Stimulated activated CD4-positive, alpha-beta T cell treated with anti-CD3 and anti-CD28 coated beads, Interleukin-1b, Interleukin-23, amount 100 ng/mL, for 1 hour (primary cell): ENCODE measurements around the gene IFRD2.

ENCODE experiments used
- DNase-seq, 2 donors: peaks; one replicate each; pipeline ENCODE4 v3.0.0-alpha.2; 2020; ENCODE audit warnings: low read depth in 2 of 2

Gene IFRD2

DNA sequence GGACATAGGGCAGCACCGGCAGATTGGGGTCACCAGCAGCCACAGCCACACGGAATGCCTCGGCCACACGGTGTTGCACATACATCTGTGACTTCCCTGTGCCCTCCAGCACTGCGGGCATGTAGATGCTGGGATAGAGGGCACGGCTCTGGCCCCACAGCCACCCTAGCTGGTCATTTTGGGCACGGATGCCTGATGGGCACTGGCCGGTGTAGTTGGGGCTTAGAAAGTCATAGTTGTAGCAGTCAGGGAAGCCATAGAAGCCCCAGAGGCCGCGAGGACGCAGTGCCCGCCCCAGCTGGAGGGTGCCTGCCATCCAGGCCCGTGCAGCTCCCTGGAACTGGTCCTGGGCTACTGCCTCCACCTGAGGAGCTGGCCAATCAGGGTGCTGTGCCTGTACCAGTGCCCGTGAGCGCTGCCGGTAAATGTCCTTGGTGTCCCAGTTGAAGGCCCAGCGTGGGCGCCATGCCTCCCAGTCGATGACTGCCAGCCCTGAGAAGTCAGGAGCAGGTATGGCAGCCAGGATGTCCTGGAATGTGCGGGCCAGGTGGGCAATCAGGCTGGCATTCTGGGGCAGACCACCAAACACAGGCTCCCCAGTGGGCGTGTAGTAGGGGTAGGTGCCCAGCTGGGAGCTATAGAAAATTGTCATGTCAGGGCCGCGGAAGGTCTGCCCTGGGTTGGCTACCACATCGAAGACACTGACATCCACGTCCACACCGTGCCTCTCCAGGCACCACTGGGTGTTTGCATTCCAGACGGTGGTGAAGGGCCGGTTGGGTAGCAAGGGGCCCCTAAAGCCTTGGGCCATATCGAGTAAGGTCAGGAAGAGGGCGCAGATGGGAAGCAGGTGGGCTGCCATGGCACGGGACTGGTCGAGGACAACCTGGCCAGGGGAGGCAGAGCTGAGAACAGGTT is 10.1 kb upstream of the IFRD2 start:
- DNase-seq: no peak

DNA sequence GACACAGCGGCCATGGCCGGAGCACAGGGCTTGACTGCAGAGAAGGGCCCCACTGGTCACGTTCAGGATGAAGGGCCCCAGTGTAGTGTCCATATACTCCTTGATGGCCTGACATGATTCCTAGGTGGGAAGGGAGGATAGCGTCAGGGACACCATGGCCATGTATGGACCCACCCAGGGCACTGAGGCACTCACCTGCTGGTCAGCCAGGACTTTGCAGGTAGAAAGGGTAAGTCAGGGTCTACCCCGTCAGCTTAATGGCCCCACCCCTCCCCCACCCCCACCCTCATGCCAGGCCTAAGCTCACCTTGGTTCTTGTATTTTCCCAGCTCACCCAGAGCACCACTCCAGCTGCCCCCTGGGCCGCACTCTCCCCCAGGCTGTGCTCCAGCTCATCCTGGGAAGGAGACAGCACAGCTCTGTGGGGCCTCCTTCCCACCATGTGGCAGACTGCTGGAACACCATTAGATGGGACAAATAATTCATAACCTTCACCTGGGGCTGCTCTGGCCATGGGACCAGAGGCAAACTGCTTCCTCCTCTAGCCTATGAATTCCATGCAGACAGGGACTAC is 8.5 kb upstream of the IFRD2 start:
- no peak for DNase-seq

DNA sequence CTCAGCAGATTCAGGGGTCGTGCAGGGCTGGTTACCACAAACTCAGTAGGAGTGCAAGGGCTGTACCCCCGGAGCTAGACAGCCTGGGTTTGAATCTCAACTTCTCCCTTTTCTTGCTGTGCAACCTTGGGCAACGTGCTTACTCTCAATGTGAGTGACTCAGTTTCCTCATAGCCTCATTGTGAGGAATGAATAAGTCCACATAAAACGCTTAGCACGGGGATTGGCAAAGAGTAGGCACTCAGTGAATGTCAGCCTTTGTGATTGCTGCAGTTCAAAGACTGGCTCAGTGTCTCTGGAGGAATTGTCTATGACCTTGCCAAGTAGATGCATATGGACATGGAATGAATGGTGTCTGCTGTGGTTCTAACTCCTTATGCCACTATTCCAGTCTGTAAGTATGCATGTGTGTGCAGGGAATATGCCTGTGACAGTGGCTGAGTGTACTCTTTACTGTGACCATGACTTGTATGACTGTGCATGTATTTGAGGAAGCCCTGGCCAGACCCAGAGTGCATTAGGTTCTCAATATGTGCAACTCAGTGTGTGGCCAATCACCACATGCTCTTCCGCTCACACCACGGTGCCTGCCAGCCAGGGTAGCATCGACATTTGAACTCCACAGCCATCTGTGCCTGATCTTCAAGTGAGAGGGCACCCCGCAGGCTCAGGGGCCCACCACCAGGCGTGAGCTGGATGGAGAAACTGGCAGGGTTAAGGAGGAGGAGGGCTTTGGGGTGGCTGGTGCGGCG is 7.9 kb upstream of the IFRD2 start:
- DNase-seq: no peak

DNA sequence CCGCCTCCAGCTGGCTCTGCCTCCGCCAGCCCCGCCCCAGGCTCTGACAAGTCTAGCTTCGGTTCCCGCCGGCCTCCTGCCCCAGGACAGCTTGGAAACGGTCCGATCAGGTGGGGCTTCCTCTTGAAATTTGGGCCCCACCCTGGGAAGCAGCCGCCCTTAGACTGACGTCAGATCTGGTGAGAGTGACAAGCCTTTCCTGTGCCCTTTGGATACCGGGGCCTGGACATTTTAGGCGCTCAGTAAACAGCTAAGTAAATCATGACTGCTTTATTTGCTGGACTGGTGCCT is 7.4 kb upstream of the IFRD2 start:
- DNase-seq: no peak

DNA sequence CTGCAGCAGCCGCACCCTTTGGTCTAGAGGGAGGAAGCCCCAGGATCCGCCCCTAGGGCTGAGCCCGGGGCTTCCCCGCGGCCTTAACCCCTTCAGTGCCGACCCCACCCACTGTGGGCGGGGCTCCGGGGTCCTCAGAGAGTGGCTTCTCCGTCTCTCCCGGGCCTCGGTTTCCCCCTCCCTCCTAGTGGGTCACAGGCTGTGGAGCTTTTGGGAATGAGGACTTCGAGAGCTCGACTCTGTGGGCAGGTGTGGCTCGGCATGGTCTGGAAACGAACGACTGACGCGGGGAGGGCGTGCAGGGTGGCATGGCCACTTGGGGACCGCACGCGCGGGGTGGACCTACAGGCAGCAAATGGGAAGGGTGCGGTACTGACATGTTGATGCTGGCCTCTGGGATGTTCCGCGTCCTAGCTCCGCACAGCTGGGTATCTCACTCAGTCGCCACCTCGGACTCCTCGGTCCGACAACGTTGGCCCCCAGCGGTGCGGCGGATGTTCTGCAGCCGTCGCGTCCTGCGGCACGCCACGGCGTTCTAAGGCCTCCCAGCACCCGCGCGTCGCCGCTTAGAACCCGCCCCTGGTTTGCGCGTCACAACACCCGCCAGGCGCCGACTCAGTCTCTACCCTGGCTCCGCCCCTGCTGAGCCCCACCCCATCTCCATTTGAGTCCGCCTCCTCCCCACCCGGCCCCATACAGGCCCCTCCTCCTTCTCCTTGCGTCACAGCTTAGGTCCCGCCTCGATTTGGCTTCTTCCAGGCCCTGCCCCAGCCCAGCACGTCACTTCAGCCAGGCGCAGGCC is 6.8 kb upstream of the IFRD2 start, which contains the start of the genes HYAL3 and NAA80:
HYAL3 (minus strand) TSS at position 570 of the 802 bp plus-strand sequence. CDS start 3,803 bp downstream, outside the sequence.
NAA80 (minus strand) TSS at position 570 of the 802 bp plus-strand sequence. CDS start 1,942 bp downstream, outside the sequence.
- DNase-seq: peak; percentile 98

DNA sequence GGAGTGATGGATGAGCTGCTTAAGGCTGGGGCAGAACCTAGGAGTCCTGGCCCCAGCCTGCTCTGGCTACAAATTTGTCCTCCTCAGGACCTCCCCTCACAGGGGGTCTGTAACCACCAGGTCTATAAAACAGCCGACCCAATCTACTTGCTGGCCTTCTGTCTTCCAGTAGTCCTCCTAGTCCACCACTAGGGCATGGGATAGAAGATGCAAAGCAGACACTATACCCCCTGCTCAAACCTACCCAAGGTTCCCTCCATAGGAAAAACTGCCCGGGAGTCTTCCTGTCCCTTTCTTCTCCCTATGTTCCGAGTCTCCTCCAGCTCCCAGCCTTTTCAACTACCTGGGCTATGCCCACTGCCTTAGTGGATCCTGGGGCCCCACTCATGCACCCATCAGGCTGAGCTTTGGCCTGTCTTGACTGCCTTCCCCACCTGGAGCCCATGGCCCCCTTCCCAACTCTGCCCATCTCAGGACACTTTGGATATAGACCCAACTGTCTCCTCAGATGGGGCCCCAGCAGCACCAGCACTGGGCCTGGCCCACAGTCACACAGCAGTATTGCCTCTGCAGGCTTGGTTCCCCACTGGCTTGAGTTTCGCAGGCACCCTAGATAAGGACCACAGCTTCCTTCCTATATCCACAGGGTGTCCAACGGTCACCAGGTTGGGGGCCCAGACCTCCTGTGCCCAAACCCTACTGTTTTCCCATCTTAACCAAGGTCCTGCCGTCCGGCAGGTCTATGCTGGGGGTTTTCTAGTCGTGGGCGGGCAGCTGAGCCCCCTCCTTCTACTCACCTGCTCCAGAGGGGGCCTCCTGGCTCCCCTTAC is 5.9 kb upstream of the IFRD2 start:
- no peak for DNase-seq

DNA sequence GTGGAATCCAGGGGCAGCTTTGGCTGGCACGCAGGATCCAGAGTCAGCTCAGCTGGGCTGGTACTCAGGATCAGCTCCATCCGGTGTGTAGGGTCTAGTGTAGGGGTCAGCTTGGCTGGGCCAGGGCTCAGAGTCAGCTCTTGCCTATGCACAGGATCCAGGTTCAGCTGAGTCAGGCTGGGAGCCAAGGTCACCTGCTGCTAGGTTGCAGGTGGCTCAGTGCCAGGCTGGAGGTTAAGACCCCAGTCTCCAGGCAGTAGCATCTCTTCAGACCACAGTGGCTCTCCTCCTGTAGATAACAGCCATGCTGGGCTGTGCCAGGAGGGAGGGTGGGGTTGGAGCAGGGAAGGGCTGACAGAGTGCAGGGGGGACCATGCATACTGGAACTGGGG is 5.2 kb upstream of the IFRD2 start:
- DNase-seq: no peak

DNA sequence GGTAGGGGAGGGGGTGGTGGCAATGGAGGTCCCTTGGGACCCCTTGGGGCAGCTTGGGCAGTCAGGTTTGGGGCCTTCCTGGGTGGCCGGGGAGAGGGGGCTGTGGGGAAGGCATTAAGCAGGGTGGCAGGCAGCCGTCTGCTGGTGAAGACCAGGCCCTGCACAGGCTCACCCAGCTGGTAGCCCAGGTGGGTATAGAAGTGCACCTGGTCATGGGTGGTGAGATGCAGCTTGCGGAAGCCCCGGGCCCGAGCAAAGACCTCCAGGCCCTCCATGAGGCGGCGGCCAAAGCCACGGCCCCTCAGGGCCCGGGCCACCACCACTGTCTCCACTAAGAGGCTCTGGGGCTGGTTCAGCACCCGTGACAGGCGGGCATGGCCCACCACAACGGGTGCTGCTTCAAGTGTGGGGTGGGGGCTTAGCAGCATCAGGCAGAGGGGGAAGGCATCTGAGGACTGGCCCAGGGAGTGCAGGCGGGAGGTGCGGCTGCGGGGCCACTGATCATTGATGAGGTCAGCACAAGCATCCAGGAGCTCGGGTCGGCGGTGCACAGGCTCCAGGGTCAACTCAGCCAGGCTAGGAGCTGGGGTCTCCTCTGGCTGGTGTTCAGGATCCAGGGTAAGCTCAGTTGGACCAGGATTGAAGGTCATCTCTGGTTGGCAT is 4.6 kb upstream of the IFRD2 start:
- no peak for DNase-seq

DNA sequence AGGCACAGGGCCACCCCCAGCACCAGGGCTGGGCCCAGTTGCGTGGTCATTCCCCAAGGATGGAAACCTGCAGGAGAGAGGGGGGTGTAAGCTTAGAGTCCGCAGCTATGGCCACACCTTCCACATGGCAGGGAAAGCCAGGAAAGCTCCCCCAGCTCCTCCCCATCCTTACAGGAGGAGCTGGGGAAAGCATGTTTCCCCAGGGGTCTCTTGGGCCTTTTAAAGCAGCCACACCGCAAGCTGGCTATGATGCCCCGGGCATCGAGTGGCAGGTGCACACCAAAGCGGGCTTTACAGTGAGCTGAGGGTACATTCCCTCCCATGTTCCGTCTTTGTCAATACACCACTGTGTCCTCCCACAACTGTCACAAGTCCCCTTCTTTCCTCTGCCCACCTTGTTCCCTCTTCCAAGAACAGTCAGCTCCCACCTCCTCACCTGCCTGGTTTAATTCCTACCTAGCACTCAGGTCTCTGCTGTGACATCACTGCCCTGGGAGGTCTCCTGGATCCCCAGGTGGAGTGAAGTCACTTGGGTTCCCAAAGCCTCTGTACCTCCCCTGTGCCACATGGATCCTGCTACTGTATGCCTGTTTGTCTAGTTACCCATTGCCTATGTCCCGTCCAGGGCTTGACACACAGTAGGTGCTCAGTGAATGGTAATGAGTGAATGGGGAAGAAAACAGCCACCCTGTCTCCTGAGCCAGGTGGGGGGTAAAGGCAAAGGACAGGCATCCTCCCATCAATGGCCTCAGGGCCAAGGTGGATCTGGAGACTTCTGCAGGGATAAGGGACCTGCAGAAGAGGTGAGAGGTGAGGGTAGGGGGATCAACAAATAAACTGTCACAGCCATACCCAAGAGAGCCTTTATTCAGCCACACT is 3.6 kb upstream of the IFRD2 start:
- DNase-seq: no peak

DNA sequence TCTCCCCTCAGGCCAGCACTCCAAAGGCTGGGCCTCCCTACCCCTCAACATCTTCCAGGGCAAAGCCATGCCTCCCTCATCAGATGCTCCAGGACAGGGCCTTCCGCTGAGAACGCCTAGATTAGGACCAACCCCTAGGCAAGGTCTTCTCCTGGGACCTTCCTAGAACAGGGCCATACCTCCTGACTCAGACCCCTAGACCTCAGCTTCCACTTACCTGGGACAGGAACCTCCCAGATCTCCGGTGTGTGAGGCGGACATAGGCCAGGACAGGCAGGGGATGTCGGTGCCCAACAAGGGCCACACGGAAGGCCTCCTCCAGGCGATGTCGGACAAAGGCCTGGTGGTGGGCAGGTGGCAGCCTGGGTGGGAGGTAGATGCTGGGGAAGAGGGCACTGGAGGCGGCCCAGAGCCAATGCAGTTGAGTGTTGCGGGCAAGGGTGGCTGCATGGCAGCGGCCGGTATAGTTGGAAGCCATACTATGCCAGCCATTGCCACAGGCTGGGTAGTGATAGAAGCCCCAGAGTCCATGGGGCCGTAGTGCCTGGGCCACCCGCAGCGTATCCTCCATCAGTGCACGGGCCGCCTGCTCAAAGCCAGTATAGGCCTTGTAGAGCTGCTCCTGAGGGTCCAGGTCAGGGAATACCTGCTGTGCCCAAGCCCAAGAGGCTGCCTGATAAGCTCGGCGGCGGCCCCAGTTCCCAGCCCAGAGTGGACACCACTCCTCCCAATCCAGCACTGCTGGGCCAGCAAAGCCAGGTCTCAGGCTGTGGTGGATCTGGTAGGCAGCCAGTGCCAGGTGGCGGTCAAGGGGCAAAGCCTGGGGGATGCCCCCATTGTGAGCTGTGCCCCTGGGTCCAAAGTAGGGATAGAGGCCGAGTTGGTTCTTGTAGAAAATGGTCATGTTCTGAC is 2.5 kb upstream of the IFRD2 start:
- no peak for DNase-seq

DNA sequence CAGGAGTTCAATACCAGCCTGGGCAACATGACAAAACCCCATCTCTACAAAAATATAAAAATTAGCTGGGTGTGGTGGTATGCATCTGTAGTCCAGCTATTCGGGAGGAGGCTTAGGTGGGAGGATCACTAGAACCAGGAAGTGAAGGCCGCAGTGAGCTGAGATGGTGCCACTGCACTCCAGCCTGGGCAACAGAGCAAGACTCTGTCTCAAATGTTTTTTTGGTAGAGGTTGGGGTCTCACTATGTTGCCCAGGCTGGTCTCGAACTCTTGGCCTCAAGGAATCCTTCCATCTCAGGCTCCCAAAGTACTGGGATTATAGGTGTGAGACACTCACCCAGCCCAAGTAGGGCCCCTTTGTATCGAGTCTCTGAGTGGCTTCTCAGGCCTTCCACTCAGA is 1.9 kb upstream of the IFRD2 start:
- no peak for DNase-seq

DNA sequence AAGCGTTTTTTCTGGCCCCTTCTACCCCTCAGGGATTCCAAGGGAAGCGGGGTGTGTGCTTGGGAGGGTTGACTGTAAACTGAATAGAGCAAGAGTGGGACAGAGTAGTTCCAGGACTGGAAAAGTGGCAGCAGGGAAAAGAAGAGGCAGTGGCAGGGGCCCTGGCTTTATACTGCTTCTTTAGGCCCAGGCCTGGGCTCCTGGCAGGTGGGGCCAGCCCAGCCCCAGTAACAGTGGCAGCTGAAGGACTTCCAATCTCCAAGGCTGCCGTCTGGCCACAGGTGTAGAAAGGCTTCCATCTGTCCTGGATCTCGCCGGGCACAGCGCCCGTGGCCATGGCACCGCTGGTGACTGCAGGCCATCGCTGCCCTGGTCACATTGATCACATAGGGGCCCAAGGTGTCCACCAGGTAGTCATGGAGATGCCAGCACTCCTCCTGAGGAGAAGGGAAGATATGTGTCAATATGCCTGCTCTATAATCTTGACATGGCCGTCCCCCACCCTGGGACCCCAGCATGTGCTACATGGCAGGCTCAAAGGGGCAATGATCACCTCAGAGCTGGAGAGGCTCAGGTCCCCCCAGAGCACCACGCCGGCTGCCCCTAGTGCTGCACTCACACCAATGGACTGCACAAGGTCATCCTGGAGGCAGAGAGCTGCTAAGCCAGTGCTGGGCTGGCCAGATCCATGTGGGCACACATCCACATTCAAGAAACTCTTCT is 1.0 kb upstream of the IFRD2 start:
- no peak for DNase-seq

DNA sequence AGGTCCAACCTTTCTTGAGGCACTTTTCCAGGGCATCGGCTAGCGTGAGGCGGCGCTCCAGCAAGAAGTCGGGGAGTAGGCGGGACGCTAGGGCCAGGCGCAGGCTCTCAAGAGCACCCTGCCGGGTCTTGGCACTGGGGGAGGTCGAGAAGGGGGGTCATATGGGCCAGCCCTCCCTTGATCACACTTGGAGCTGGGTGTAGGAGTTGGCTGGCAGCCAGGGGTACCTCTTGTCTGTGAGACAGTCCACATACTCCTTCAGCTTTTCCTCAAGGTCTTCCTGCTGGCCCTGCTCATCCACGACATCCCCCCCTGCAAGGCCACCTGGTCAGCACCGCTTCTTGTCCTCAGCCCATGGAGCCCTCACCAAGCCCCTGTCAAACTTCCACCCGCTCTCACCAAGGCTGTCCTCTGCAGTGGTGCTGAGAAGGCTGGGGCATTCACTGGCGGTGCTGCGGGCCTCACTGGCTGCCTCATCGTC is 2.0 kb downstream of the IFRD2 start:
- DNase-seq: no peak

DNA sequence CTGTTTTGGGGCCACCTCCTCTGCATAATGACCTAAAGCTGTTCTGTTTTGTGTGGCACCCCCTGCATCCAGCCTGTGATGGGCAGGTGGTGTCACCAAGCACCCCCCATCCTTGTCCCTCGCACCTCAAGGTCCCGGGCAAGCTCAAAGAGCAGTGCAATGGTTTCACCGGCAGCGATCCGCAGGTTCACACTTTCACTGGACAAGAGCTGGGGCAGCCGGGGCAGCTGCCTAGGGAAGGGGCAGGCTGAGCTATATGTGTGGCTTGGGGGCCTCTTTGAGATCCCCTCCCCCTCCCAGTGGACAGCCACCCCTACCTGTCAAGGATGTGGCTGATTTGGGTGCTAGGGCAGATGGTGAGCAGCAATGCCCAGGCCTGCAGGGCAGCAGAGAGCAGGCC is 3.1 kb downstream of the IFRD2 start:
- no peak for DNase-seq

DNA sequence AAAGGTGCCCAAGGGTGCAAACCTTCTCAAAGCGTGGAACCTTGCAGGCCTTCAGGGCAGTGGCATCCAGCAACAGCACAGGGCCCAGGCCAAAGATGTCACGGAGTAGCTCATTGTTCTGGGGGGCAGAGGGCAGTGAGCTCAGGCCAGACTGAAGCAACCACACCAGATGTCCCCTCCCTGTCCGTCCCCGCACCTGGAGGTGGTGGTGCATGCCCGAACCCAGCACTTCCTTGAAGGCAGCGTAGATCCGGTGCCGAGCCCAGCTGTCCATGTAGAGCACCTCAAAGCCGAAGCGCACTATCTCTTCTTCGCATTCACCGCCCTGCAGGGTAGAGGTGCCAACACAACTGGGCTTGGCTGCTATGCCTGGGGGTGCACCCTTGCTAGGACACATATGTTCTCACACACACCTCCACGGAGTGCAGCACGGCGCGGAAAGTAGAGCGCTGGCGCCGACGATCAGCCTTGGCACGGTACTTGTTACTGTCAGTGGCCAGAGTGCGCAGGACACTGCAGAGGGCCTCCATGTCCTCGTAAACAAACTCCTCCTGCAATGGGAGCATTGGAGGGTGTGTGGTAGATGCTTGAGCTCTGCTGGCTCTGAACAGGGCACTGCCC is 3.7 kb downstream of the IFRD2 start:
- no peak for DNase-seq

DNA sequence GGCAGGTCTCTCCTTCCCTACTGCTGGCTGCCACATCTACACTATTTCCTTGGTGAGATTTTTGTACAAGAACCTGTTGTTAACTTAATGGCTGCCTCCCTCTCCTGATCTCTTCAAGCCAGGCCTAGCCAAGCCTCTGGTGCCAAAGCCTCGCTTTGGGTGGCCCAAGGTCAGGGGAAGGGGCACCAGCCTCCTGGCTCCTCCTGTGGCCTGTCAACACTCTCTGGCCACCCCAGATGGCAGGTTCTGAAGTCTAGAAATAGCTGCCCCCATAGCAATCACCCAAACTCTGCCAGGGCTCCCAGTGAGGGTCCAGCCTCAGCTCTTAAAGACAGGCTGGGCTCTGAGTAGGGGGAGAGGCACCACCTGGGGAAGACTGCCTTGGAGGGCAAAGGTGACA is 5.0 kb downstream of the IFRD2 start:
- DNase-seq: no peak
